Astrocyte of the spinal cord (primary cell): ENCODE measurements around the gene UBQLN2.
"Not testable (repeated sequence)": the region's sequence is repeated elsewhere in the genome, so short reads cannot be mapped to it uniquely, and the experiment has no call there.

Experiments used
- DNase-seq: peaks from one replicate; pipeline ENCODE4 v3.0.0; 2011; ENCODE audit warnings: low read depth, low spot score
- H3K4me3 ChIP-seq: 2 replicates; pipeline ENCODE4 v1.5.1; 2011; ENCODE audit warnings: low read depth, mild to moderate bottlenecking, low read length, moderate library complexity
- CTCF ChIP-seq: IDR thresholded peaks from 2 replicates; pipeline ENCODE4 v1.5.1; 2012; ENCODE audit warnings: low read depth, mild to moderate bottlenecking, low read length, inconsistent platforms
- in situ Hi-C: cut with HindIII; loops from 2 replicates; pipeline ENCODE4 v1.10.0; 2017; ENCODE audit warnings: low sequenced_read_pairs

UBQLN2 gene

GRCh38 chrX:56588397-56589188 lies 25.2 kb downstream of the UBQLN2 start:
- H3K4me3 ChIP-seq, result no peak overlapping the region
- in situ Hi-C loops, result no loop called here
- no peak for TF ChIP-seq CTCF
- no peak for DNase-seq

GRCh38 chrX:56591830-56592229 lies 28.4 kb downstream of the UBQLN2 start:
- DNase-seq, H3K4me3 ChIP-seq, in situ Hi-C loops: not testable (repeated sequence)

GRCh38 chrX:56600141-56600540 lies 36.7 kb downstream of the UBQLN2 start:
- DNase-seq, result no peak
- TF ChIP-seq CTCF, result no peak
- no peak overlapping the region for H3K4me3 ChIP-seq
- in situ Hi-C loops, result no loop called here

- TF ChIP-seq CTCF, result no peak
- in situ Hi-C loops, result no loop called here
- no peak overlapping the region for H3K4me3 ChIP-seq
- no peak for DNase-seq
Measured at GRCh38 chrX:56600987-56601386, 37.6 kb downstream of the UBQLN2 start.

- in situ Hi-C loops, result no loop called here
- no peak for DNase-seq
- H3K4me3 ChIP-seq, result no peak overlapping the region
- TF ChIP-seq CTCF, result no peak
Measured at GRCh38 chrX:56615282-56615681, 51.9 kb downstream of the UBQLN2 start.
